Liver (tissue), 3 donors: ENCODE data around the gene KDM5B.

Experiments
- CTCF ChIP-seq: fragments of 150-350 bp; IDR thresholded peaks from 2 replicates; pipeline ENCODE4 v1.5.1; 2017; ENCODE audit warnings: improper control_type of control experiment, low read depth, low read length; ENCODE audit not compliant: missing input control
- EGR1 ChIP-seq, 2 donors: IDR thresholded peaks; 2 replicates each; pipeline ENCODE4 v1.6.1; 2016 to 2018; ENCODE audit warnings: antibody characterized with exemption in 2 of 2, low read depth in 2 of 2
- FOXA1 ChIP-seq: IDR thresholded peaks from 2 replicates; pipeline ENCODE4 v1.6.1; 2016; ENCODE audit warnings: antibody characterized with exemption
- JUND ChIP-seq, 2 donors: IDR thresholded peaks; 2 replicates each; pipeline ENCODE4 v1.6.1; 2016; ENCODE audit warnings: antibody characterized with exemption in 2 of 2
- RAD21 ChIP-seq, 2 donors: IDR thresholded peaks; 2 replicates each; pipeline ENCODE4 v1.6.1; 2016; ENCODE audit warnings: antibody characterized with exemption in 2 of 2, mild to moderate bottlenecking in 2 of 2
- RXRA ChIP-seq, 2 donors: IDR thresholded peaks; 2 replicates each; pipeline ENCODE4 v1.6.1; 2017 to 2018; ENCODE audit warnings: antibody characterized with exemption in 2 of 2, mild to moderate bottlenecking in 1 of 2
- TAF1 ChIP-seq: conservative IDR thresholded peaks from 2 replicates; pipeline ENCODE4 v1.6.1; 2016; ENCODE audit warnings: antibody characterized with exemption, mild to moderate bottlenecking
- YY1 ChIP-seq: IDR thresholded peaks from 2 replicates; pipeline ENCODE4 v1.6.1; 2016; ENCODE audit warnings: antibody characterized with exemption, mild to moderate bottlenecking
- donor health status: healthy.
- donor health status: healthy.

GRCh38 chr1:202679406-202680177 lies 128.6 kb downstream of the KDM5B start:
- TF ChIP-seq CTCF (no peak), RXRA (IDR thresholded peaks at IDR 0.05) (no peak), YY1 (no peak), JUND (IDR thresholded peaks at IDR 0.05) (no peak), EGR1 (IDR thresholded peaks at IDR 0.05; ENCODE audit: low read depth in 2 of 2) (no peak), RAD21 (IDR thresholded peaks at IDR 0.05) (no peak), FOXA1 (no peak), TAF1 (no peak)
